OCI-LY1 (cell line): Measurements from ENCODE around the gene DAP.

Source experiments
- CTCF ChIP-seq: fragments of 200-600 bp; sonication (generic), shearing (Covaris generic); IDR thresholded peaks from 2 replicates; pipeline ENCODE4 v1.5.1; 2017; ENCODE audit warnings: mild to moderate bottlenecking, antibody characterized with exemption, low read length, moderate library complexity, mixed read lengths
- EZH2 ChIP-seq: fragments of 200-600 bp; sonication (generic), shearing (Covaris generic); IDR thresholded peaks from 2 replicates; pipeline ENCODE4 v1.8.0; 2017; ENCODE audit warnings: borderline replicate concordance, mixed run types, mild to moderate bottlenecking, antibody characterized with exemption, low read length, moderate library complexity, mixed read lengths

DNA sequence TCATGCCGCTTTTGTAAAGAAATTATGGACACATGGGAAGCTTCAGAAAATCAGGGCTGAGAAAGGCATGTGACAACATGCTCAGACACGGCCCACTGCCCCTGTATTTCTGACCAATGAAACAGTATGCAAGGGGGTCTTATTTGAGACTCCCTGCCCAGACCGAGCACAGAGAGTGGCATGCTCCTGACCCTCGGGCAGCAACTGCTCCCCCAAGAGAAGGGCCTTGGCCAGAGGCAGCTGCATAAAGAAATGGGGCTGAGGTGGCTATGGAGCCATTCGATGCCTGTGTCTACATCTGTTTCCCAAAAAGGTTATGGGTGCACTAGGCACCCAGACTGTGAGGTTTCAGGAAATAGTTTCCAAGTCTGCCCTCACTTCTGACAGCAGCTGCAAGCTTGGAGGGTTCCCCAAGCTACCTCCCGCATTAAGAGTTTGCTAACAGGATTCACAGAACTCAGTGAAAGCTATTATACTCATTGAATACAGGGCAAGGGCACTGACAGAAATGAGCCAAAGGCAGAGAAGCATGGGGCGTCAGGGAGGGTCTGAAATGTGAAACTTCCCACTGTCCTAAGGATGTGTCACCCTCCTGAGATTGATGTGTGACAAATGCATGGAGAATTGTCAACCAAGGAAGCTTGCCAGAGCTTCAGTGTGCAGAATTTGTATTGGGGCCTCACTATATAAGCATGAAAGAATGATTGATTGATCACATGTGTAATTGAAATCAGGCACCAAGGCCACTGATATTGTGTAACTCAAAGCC is 94.3 kb downstream of the DAP start:
- TF ChIP-seq CTCF (no peak), EZH2 (no peak)
